ENCODE data around the gene DCST2. TPM values are rescaled to one million over a fixed set of nuclear protein-coding genes. Genes with fewer than 3 reads are reported as not detected.

The DCST2 gene
- total and polyA plus RNA-seq, 7 donors, result 0.27 to 2.0 (median 0.43) TPM; not detected in 3

DNA sequence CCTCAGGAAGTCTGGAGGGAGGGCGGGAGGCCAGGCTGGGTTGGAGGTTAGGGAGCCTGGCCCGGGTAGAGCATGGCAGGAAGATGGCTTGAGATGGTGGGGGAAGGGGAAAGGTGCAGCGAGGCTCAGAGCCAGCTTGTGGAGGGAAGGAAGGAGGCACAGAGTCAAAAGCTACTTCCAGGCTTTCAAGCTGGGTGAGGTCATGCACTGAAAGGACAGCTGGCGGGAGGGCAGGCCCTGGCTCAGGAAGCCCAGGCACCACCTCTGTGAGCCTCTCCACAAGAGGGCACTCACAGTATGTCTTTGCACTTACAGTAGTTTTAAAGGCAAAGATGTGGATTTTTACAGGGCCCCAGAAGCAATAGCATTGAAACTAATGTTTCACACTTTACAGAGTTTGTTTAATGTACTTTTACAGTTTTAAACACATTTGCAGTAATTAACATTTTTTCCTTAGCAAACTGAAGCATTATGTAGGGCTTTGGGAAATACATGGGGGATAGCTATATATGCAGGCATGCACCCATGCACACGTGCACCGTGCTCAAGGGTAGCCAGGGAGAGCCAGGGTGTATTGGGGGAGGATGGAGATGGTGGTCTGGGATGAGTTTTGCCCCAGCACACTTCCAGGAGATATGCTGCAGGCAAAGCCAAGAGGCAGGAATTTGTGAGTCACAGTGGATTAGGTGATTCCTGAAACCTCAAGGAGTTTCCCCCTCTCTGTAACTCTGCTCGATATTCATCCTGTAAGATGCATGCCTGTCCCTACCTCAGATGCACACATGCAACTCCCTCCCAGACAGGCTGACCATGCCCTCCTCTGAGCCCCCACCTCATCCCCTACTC is 11.5 kb upstream of the DCST2 start:
- peaks cover 0 to 16% (median 12%) of the 10 kb centered on the region in 4 donors for H3K4me1 ChIP-seq
- WGBS, 2 donors, result 46 to 58% methylated on average over 7 of the region's 7 CpGs
- no peaks in the 10 kb centered on the region for H3K36me3 ChIP-seq
- no peak overlapping the region for H3K4me3 ChIP-seq
- DNase-seq, result peak; percentile 85
- H3K27me3 ChIP-seq, result no peaks in the 10 kb centered on the region
- intact Hi-C loops (cut with DNase I), result loop anchor here (1.0 kb wide), 1 partner anchor 16 kb away; no protein-coding TSS in a partner anchor
- H3K9me3 ChIP-seq, result no peaks in the 10 kb centered on the region
- H3K27ac ChIP-seq, result peak overlapping the region in 1 of 4 donors; percentile 18
- TF ChIP-seq POLR2A (IDR thresholded peaks at IDR 0.05), result no peak
- TF ChIP-seq, protein P1, sequence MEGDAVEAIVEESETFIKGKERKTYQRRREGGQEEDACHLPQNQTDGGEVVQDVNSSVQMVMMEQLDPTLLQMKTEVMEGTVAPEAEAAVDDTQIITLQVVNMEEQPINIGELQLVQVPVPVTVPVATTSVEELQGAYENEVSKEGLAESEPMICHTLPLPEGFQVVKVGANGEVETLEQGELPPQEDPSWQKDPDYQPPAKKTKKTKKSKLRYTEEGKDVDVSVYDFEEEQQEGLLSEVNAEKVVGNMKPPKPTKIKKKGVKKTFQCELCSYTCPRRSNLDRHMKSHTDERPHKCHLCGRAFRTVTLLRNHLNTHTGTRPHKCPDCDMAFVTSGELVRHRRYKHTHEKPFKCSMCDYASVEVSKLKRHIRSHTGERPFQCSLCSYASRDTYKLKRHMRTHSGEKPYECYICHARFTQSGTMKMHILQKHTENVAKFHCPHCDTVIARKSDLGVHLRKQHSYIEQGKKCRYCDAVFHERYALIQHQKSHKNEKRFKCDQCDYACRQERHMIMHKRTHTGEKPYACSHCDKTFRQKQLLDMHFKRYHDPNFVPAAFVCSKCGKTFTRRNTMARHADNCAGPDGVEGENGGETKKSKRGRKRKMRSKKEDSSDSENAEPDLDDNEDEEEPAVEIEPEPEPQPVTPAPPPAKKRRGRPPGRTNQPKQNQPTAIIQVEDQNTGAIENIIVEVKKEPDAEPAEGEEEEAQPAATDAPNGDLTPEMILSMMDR (IDR thresholded peaks at IDR 0.05), result peak; percentile 22 to 73 (median 66)

DNA sequence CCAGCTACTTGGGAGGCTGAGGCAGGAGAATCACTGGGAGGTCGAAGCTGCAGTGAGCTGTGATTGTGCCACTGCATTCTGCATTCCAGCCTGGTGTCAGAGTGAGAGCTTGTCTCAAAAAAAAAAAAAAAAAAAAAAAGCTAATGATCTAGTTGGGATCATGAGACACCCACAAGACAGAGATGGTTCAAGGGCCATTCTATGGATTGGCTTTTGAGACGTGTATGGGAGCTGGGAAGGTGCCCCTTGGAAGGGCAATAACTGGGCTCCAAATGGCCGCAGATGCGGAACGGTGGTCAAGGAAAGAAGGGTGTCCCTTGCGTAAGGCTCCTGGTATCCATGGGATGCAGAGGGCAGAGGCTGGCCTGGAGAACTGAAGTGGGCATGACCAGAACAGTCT is 10.8 kb upstream of the DCST2 start:
- TF ChIP-seq, protein P1 (IDR thresholded peaks at IDR 0.05), result no peak
- TF ChIP-seq EP300 (IDR thresholded peaks at IDR 0.05), result no peak
- TF ChIP-seq POLR2AphosphoS5 (IDR thresholded peaks at IDR 0.05), result no peak
- TF ChIP-seq POLR2A (IDR thresholded peaks at IDR 0.05), result no peak
- DNase-seq, result no peak
- Histone ChIP-seq H3K4me3 (no peak overlapping the region), H3K27me3 (no peaks in the 10 kb centered on the region), H3K4me1 (peaks cover 0 to 9% (median 6%) of the 10 kb centered on the region in 4 donors), H3K9me3 (no peaks in the 10 kb centered on the region), H3K36me3 (no peaks in the 10 kb centered on the region), H3K27ac (peak overlapping the region in 1 of 4 donors; percentile 18)
- WGBS, 2 donors, result 77 to 84% methylated on average over 6 of the region's 6 CpGs
- intact Hi-C loops (cut with DNase I), result no loop called here

DNA sequence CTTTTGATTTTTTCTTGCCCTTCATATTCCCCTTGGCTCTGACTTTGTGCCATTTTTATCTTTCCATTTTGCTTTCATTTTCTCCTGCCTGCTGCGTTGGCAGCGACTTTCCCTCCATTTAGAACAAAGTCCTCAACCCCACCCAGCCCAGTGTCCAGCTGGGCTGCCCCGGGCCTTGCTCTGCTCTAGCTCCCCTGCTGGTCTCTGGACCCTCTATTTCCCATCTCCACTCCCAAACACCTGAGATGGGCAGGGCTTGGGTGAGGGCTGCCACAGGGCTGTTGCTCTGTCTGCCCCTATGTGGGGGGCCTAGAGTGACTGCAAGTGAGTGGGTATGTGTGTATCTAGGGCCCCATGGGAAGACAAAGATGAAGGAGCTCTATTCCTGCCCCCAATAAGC is 10.2 kb upstream of the DCST2 start:
- Histone ChIP-seq H3K36me3 (no peaks in the 10 kb centered on the region), H3K27ac (no peak overlapping the region), H3K4me3 (no peak overlapping the region), H3K27me3 (no peaks in the 10 kb centered on the region), H3K9me3 (no peaks in the 10 kb centered on the region), H3K4me1 (peaks cover 0 to 10% (median 4%) of the 10 kb centered on the region in 4 donors)
- intact Hi-C loops (cut with DNase I), result no loop called here
- 13 to 66% methylated on average over 3 of the region's 3 CpGs for WGBS, 2 donors
- TF ChIP-seq POLR2AphosphoS5 (IDR thresholded peaks at IDR 0.05) (no peak), EP300 (IDR thresholded peaks at IDR 0.05) (no peak), POLR2A (IDR thresholded peaks at IDR 0.05) (no peak)
- TF ChIP-seq, protein P1 (IDR thresholded peaks at IDR 0.05), result no peak
- DNase-seq, result no peak

DNA sequence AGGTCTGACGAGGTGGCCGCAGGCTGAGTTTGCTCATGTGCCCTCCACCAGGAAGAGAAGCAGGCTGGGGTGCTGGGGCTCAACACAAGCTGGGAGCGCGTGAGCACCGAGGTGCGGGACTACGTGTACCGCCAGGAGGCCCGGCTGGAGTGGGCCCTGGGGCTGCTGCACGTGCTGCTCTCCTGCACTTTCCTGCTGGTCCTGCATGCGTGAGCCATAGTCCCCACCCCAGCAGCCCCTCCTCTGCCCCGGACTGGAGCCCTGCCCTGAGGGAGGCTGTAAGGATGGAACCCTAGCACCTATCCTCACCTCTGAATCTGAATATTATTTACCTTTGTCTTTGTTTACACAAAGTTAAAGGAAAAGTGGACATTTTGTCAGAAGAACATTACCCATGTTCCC is 9.7 kb upstream of the DCST2 start:
- no peak for DNase-seq
- intact Hi-C loops (cut with DNase I), result no loop called here
- Histone ChIP-seq H3K4me1 (peaks cover 0 to 14% (median 4%) of the 10 kb centered on the region in 4 donors), H3K36me3 (no peaks in the 10 kb centered on the region), H3K9me3 (no peaks in the 10 kb centered on the region), H3K4me3 (no peak overlapping the region), H3K27me3 (no peaks in the 10 kb centered on the region), H3K27ac (no peak overlapping the region)
- TF ChIP-seq POLR2A (IDR thresholded peaks at IDR 0.05) (no peak), POLR2AphosphoS5 (IDR thresholded peaks at IDR 0.05) (no peak), EP300 (IDR thresholded peaks at IDR 0.05) (no peak)
- TF ChIP-seq, protein P1 (IDR thresholded peaks at IDR 0.05), result no peak
- 17 to 70% methylated on average over 12 of the region's 12 CpGs for whole genome bisulfite sequencing, 2 donors

All from sigmoid colon (tissue), 7 donors.